Tibial nerve (tissue), 4 donors: Measurements from ENCODE around the gene RAB11FIP4.

Experiments
- CTCF ChIP-seq, 5 experiments: fragments of 200-600 bp in 3 of 5; fragments of 450-650 bp in 2 of 5; sonication (generic) in 3 of 5; IDR thresholded peaks; one replicate each; pipeline ENCODE4 v1.5.1; 2016 to 2019; ENCODE audit warnings: antibody characterized with exemption in 5 of 5, mild to moderate bottlenecking in 3 of 5, moderate library complexity in 2 of 5
- EP300 ChIP-seq, 2 donors: sonication (generic); formaldehyde crosslinking; IDR thresholded peaks; one replicate each; pipeline ENCODE4 v1.6.1; 2017; ENCODE audit warnings: antibody characterized with exemption in 2 of 2, mild to moderate bottlenecking in 1 of 2

GRCh38 chr17:31397256-31397939 is 5.9 kb downstream of the RAB11FIP4 start:
- TF ChIP-seq CTCF (IDR thresholded peaks at IDR 0.05) (no peak), EP300 (IDR thresholded peaks at IDR 0.05) (no peak)
